Measurements from ENCODE around the gene TMEM229B. TPM values are rescaled to one million over a fixed set of nuclear protein-coding genes. Genes with fewer than 3 reads are reported as not detected.

TMEM229B gene
- total and polyA plus RNA-seq, 2 experiments from 2014 or later = 0.09 TPM

DNA sequence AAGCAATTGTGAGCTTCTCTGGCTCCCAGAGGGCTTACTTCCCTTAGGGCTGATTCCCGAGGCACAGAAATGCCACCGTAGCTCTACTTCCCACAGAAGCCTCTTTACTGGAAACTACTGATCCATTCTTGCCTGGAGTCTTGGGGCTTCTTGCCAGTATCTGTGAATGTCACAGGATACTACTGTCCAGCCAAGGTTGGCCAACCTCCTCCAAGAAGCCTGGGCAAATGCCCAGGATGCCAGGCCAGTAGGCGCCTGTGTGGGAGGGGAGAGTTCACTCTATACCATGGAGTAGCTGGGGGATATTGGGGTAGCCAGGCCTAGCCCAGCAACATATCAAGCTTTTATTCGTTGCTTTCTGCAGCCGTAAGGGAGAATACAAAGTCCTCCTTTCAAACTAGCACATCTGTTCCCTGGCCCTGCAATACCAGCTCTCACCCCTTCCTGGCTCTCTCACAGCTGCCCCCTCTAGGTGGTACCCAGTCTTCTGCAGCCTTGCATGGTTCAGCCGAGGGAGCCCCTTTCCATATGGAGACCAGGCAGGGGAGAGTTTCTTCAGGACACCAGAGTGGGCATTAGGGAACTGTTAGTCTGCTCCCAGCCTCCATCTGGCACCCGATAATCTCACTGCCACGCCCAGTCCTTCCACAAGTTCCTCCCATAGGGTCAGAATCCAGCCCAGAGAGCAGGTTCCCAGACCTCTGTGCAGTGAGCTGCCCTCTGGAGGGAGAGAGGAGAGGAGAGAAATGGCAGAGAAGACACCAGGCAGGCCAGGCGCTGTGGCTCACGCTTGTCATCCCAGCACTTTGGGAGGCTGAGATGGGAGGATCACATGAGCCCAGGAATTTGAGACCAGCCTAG is 52.3 kb downstream of the TMEM229B start:
- H3K4me3 ChIP-seq = no peak overlapping the region
- H3K4me1 ChIP-seq (ENCODE audit: low read depth) = peaks cover 9% of the 10 kb centered on the region
- H3K9me3 ChIP-seq (ENCODE audit: low read depth) = no peaks in the 10 kb centered on the region
- TF ChIP-seq, protein P1, sequence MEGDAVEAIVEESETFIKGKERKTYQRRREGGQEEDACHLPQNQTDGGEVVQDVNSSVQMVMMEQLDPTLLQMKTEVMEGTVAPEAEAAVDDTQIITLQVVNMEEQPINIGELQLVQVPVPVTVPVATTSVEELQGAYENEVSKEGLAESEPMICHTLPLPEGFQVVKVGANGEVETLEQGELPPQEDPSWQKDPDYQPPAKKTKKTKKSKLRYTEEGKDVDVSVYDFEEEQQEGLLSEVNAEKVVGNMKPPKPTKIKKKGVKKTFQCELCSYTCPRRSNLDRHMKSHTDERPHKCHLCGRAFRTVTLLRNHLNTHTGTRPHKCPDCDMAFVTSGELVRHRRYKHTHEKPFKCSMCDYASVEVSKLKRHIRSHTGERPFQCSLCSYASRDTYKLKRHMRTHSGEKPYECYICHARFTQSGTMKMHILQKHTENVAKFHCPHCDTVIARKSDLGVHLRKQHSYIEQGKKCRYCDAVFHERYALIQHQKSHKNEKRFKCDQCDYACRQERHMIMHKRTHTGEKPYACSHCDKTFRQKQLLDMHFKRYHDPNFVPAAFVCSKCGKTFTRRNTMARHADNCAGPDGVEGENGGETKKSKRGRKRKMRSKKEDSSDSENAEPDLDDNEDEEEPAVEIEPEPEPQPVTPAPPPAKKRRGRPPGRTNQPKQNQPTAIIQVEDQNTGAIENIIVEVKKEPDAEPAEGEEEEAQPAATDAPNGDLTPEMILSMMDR (IDR thresholded peaks at IDR 0.05; ENCODE audit: low read depth, low read length) = no peak
- H3K27ac ChIP-seq = no peak overlapping the region
- no peaks in the 10 kb centered on the region for H3K36me3 ChIP-seq
- no peaks in the 10 kb centered on the region for H3K27me3 ChIP-seq
- DNase-seq (ENCODE audit: low read depth in 1 of 2, low spot score in 1 of 2) = no peak

DNA sequence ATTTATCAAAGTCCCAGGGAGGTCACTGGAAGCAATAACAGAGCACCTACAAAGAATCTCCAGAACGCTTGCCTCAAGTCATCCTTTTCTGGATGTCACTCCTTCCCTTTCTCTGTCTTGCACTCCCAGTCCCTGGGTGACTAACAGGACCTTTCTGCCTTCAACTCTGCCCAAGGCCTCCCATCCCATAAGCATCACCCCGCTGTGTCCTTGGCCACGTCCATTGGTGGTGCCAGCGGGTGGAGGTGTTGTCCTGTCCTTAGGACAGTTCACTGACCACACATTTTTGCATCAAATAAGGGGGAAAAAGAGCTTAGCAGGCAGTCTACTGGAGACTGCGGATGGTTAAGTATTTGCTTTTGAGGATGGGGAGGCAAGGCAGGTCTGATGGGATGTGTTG is 52.9 kb downstream of the TMEM229B start:
- Histone ChIP-seq H3K27me3 (no peaks in the 10 kb centered on the region), H3K36me3 (no peaks in the 10 kb centered on the region), H3K9me3 (ENCODE audit: low read depth) (no peaks in the 10 kb centered on the region), H3K27ac (no peak overlapping the region), H3K4me1 (ENCODE audit: low read depth) (peaks cover 9% of the 10 kb centered on the region), H3K4me3 (no peak overlapping the region)
- DNase-seq (ENCODE audit: low read depth in 1 of 2, low spot score in 1 of 2) = no peak
- TF ChIP-seq, protein P1 (IDR thresholded peaks at IDR 0.05; ENCODE audit: low read depth, low read length) = no peak

DNA sequence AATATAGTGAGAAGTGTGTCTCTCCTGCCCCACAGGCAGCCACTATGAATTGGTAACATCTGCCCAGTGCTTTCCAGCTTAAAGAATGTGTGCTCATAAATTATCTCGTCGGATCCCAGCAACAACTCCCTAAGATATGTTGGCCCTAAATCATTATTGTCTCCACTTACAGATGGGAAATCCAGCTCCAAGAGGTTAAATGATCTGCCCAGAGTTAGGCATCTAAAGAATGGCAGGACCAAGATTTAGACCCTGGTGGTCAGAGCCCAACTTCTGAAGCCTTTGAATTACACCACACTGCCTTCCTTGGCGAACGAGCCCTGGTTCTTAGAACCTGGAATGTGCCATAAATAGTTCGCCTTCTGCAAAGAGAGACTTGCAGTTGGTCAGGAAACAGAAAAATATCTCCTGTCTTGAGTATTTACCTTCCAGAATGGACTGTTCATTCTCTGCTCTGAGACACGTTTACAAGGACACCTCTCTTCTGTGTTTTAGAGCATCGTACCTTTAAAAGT is 56.4 kb downstream of the TMEM229B start:
- TF ChIP-seq, protein P1 (IDR thresholded peaks at IDR 0.05; ENCODE audit: low read depth, low read length) = no peak
- Histone ChIP-seq H3K4me1 (ENCODE audit: low read depth) (peaks cover 9% of the 10 kb centered on the region), H3K9me3 (ENCODE audit: low read depth) (no peaks in the 10 kb centered on the region), H3K27ac (peak overlapping the region; percentile 44), H3K27me3 (no peaks in the 10 kb centered on the region), H3K36me3 (no peaks in the 10 kb centered on the region), H3K4me3 (no peak overlapping the region)
- DNase-seq (ENCODE audit: low read depth in 1 of 2, low spot score in 1 of 2) = no peak

DNA sequence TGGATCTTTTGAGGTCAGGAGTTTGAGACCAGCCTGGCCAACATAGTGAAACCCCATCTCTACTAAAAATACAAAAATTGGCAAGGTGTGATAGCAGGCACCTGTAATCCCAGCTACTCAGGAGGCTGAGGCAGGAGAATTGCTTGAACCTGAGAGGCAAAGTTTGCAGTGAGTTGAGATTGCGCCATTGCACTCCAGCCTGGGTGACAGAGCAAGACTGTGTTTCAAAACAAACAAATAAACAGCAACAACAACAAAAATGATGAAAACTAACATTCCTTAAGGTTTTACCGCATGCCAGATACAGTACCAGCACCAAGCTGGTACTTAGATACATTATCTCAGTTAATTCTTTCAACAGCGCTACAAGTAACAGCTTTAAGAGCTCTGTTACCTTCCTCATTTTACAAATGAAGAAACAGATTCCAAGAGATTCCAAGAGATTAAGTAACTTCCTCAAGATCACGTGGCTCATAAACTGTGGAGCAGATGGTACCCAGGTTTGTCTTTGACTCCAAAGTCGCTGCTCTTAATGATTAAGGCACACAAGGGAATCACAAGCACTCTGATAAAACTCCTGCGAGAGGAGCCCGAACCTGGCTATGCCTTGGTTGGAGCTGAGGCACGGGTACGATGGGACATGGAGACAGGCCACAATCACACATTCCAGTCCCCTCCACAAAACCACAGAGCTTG is 58.9 kb downstream of the TMEM229B start:
- H3K9me3 ChIP-seq (ENCODE audit: low read depth) = no peaks in the 10 kb centered on the region
- no peak for DNase-seq (ENCODE audit: low read depth in 1 of 2, low spot score in 1 of 2)
- H3K4me1 ChIP-seq (ENCODE audit: low read depth) = peaks cover 9% of the 10 kb centered on the region
- H3K27ac ChIP-seq = no peak overlapping the region
- H3K36me3 ChIP-seq = no peaks in the 10 kb centered on the region
- H3K27me3 ChIP-seq = no peaks in the 10 kb centered on the region
- TF ChIP-seq, protein P1 (IDR thresholded peaks at IDR 0.05; ENCODE audit: low read depth, low read length) = no peak
- no peak overlapping the region for H3K4me3 ChIP-seq

DNA sequence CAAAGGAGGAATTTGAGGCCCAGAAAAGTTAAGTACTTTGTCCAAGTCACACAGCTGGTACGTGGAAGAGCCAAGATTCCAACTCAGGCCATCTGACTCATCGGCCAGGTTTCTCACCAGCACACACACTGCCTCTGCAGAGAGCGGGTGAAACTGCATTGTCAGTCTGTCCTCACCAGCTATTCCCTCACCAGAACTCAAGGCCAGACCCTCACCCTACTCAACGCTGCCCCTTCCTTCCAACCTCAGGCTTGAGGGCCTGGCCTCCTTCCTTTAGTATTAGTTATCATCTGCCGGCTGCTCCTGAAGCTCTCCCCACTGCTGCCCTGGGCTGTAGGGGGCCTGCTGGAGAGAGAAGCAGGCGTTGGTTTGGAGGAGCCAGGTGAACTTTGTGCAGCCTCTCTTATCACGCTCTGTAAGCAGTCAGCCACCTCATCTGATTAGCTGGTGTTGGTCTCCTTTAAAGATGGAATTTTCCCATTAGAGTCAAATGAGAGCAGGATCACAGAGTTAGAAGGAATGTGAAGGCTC is 60.0 kb downstream of the TMEM229B start:
- Histone ChIP-seq H3K9me3 (ENCODE audit: low read depth) (no peaks in the 10 kb centered on the region), H3K4me3 (no peak overlapping the region), H3K27ac (no peak overlapping the region), H3K4me1 (ENCODE audit: low read depth) (peaks cover 9% of the 10 kb centered on the region), H3K36me3 (no peaks in the 10 kb centered on the region), H3K27me3 (no peaks in the 10 kb centered on the region)
- DNase-seq (ENCODE audit: low read depth in 1 of 2, low spot score in 1 of 2) = peak; percentile 22 to 70
- TF ChIP-seq, protein P1 (IDR thresholded peaks at IDR 0.05; ENCODE audit: low read depth, low read length) = no peak
